SK-N-SH (cell line): ENCODE measurements around the gene RNASEH2B. TPM values are rescaled to one million over a fixed set of nuclear protein-coding genes. Genes with fewer than 3 reads are reported as not detected.

Experiments
- CTCF ChIA-PET: fragments of 300-600, 350-600 bp; formaldehyde crosslinking; extraction: SDS; loops from one replicate; lab custom pipeline; 2021; lab: Yijun Ruan, JAX
- POLR2A ChIA-PET: fragments of 350-600 bp; sonication (Branson Sonifier 250); formaldehyde crosslinking; extraction: SDS; loops from one replicate; lab custom pipeline; 2020; ENCODE audit warnings: antibody characterized with exemption, inconsistent platforms; lab: Yijun Ruan, JAX
- DNase-seq: peaks from one replicate; pipeline ENCODE4 v3.0.0; 2012
- H2AFZ ChIP-seq: fragments of 200-600 bp; sonication (generic); 2 replicates; pipeline ENCODE4 v1.8.1; 2016; ENCODE audit warnings: antibody characterized with exemption, mild to moderate bottlenecking, low read depth
- H3F3A ChIP-seq: fragments of 200-600 bp; sonication (generic); replicated peaks from 2 replicates; pipeline ENCODE3; 2016; ENCODE audit warnings: antibody characterized with exemption, mild to moderate bottlenecking; ENCODE audit not compliant: insufficient read depth
- H3K27ac ChIP-seq, 2 experiments: fragments of 200-500 bp in 1 of 2; fragments of 200-600 bp in 1 of 2; sonication (Bioruptor generic) in 1 of 2; sonication (generic), shearing (Covaris generic) in 1 of 2; 2 replicates each; pipeline versions ENCODE4 v1.5.1 to v1.6.1; 2014 to 2016; ENCODE audit warnings: low read depth in 2 of 2, inconsistent platforms in 1 of 2, low read length in 1 of 2, mild to moderate bottlenecking in 1 of 2, mixed read lengths in 1 of 2
- H3K27me3 ChIP-seq: fragments of 200-600 bp; sonication (generic), shearing (Covaris generic); 2 replicates; pipeline ENCODE4 v1.6.1; 2016; ENCODE audit warnings: mixed run types; ENCODE audit not compliant: insufficient read depth
- H3K36me3 ChIP-seq, 2 experiments: fragments of 200-500 bp in 1 of 2; fragments of 200-600 bp in 1 of 2; sonication (Bioruptor generic) in 1 of 2; sonication (generic) in 1 of 2; replicated peaks in 1 of 2; 2 replicates each; pipeline versions ENCODE3 to v1.5.1; 2014 to 2016; ENCODE audit warnings: low read length in 1 of 2, mild to moderate bottlenecking in 1 of 2; ENCODE audit not compliant: insufficient read depth in 2 of 2, control insufficient read depth in 1 of 2
- H3K4me1 ChIP-seq, 2 experiments: fragments of 200-500 bp in 1 of 2; fragments of 200-600 bp in 1 of 2; sonication (Bioruptor generic) in 1 of 2; sonication (generic), shearing (Covaris generic) in 1 of 2; 2 replicates each; pipeline versions ENCODE4 v1.5.1 to v1.6.1; 2014 to 2016; ENCODE audit warnings: low read depth in 1 of 2, low read length in 1 of 2, mixed run types in 1 of 2; ENCODE audit not compliant: insufficient read depth in 2 of 2, control insufficient read depth in 1 of 2
- H3K4me2 ChIP-seq: fragments of 200-600 bp; sonication (generic), shearing (Covaris generic); 2 replicates; pipeline ENCODE4 v1.6.1; 2017; ENCODE audit warnings: mixed run types
- H3K4me3 ChIP-seq, 2 experiments: fragments of 200-500 bp in 1 of 2; fragments of 200-600 bp in 1 of 2; sonication (Bioruptor generic) in 1 of 2; sonication (generic), shearing (Covaris generic) in 1 of 2; 2 replicates each; pipeline versions ENCODE4 v1.5.1 to v1.8.1; 2014 to 2016; ENCODE audit warnings: low read depth in 2 of 2, inconsistent platforms in 1 of 2, low read length in 1 of 2, mild to moderate bottlenecking in 1 of 2, mixed read lengths in 1 of 2, moderate library complexity in 1 of 2
- H3K79me2 ChIP-seq: fragments of 200-600 bp; sonication (generic); 2 replicates; pipeline ENCODE4 v1.8.1; 2017; ENCODE audit warnings: mild to moderate bottlenecking; ENCODE audit not compliant: insufficient read depth
- H3K9ac ChIP-seq: fragments of 200-600 bp; sonication (generic); 2 replicates; pipeline ENCODE4 v1.6.1; 2017; ENCODE audit warnings: mixed run types
- H3K9me2 ChIP-seq: fragments of 200-600 bp; sonication (generic); 2 replicates; pipeline ENCODE4 v1.6.1; 2017; ENCODE audit warnings: mixed run types
- H3K9me3 ChIP-seq: fragments of 200-600 bp; sonication (generic); 2 replicates; pipeline ENCODE4 v1.6.1; 2017; ENCODE audit warnings: mixed run types, mild to moderate bottlenecking, moderate library complexity
- H4K20me1 ChIP-seq: fragments of 200-600 bp; sonication (generic); 2 replicates; pipeline ENCODE4 v1.6.1; 2017; ENCODE audit warnings: mild to moderate bottlenecking, mixed run types; ENCODE audit not compliant: insufficient read depth
- ELF1 ChIP-seq: IDR thresholded peaks from 2 replicates; pipeline ENCODE4 v1.4.0; 2012
- EP300 ChIP-seq, 2 experiments: IDR thresholded peaks; 2 replicates each; pipeline versions ENCODE4 v1.4.0 to v1.6.1; 2012; ENCODE audit warnings: borderline replicate concordance in 1 of 2, low read depth in 1 of 2, low read length in 1 of 2
- EZH2phosphoT487 ChIP-seq: fragments of 200-600 bp; sonication (generic); IDR thresholded peaks from 2 replicates; pipeline ENCODE4 v1.6.1; 2017; ENCODE audit warnings: low read depth, mixed run types, mild to moderate bottlenecking, antibody characterized with exemption, moderate library complexity, borderline replicate concordance
- FOSL2 ChIP-seq: IDR thresholded peaks from 2 replicates; pipeline ENCODE4 v1.4.0; 2012; ENCODE audit warnings: low read depth, mild to moderate bottlenecking, moderate library complexity, borderline replicate concordance
- FOXM1 ChIP-seq: IDR thresholded peaks from 2 replicates; pipeline ENCODE4 v1.4.0; 2012; ENCODE audit warnings: low read depth, mild to moderate bottlenecking
- GABPA ChIP-seq: IDR thresholded peaks from 2 replicates; pipeline ENCODE4 v1.4.0; 2012; ENCODE audit warnings: low read depth, mild to moderate bottlenecking
- GATA2 ChIP-seq: sonication (generic); formaldehyde crosslinking; IDR thresholded peaks from 2 replicates; pipeline ENCODE4 v1.5.0; 2020; ENCODE audit warnings: mild to moderate bottlenecking, missing genetic modification reagents
- NRF1 ChIP-seq: IDR thresholded peaks from 2 replicates; pipeline ENCODE4 v1.6.1; 2012; ENCODE audit warnings: low read depth, mild to moderate bottlenecking, low read length
- RAD21 ChIP-seq: IDR thresholded peaks from 2 replicates; pipeline ENCODE4 v1.6.1; 2012; ENCODE audit warnings: mild to moderate bottlenecking, low read length
- RCOR1 ChIP-seq: fragments of 150-350 bp; IDR thresholded peaks from 2 replicates; pipeline ENCODE4 v1.6.1; 2017; ENCODE audit warnings: antibody characterized with exemption, low read length
- RXRA ChIP-seq: IDR thresholded peaks from 2 replicates; pipeline ENCODE4 v1.4.0; 2012; ENCODE audit warnings: low read depth, mild to moderate bottlenecking, borderline replicate concordance
- SIN3A ChIP-seq: IDR thresholded peaks from 2 replicates; pipeline ENCODE4 v1.6.1; 2012; ENCODE audit warnings: low read depth, mild to moderate bottlenecking, low read length, moderate library complexity, borderline replicate concordance
- TAF1 ChIP-seq: IDR thresholded peaks from 2 replicates; pipeline ENCODE4 v1.6.1; 2012; ENCODE audit warnings: low read depth, mild to moderate bottlenecking, low read length, moderate library complexity, borderline replicate concordance
- TEAD4 ChIP-seq: IDR thresholded peaks from 2 replicates; pipeline ENCODE4 v1.4.0; 2012; ENCODE audit warnings: mild to moderate bottlenecking, borderline replicate concordance; ENCODE audit not compliant: insufficient read depth
- WGBS: methylation state at CpG from one replicate; pipeline ENCODE4 v1.1.6; 2017; ENCODE audit warnings: low lambda C conversion rate; 5-methylcytosine and 5-hydroxymethylcytosine counted together
- polyA plus RNA-seq, 3 experiments: library from polyadenylated mRNA; depleted of rRNA; stranded (reverse); fragments of >200 nt; gene quantifications; 2 replicates each; pipeline ENCODE4 v1.2.3, GENCODE V29; 2012
- TF ChIP-seq, protein P1 (sequence below): IDR thresholded peaks from 2 replicates; pipeline ENCODE4 v1.4.0; 2012; ENCODE audit warnings: low read depth
- TF ChIP-seq, protein P2 (sequence below): IDR thresholded peaks from 2 replicates; pipeline ENCODE4; 2012
- TF ChIP-seq, protein P3 (sequence below): fragments of 150-350 bp; IDR thresholded peaks from 2 replicates; pipeline ENCODE4 v1.6.1; 2017; ENCODE audit warnings: antibody characterized with exemption, low read length, low read depth, borderline replicate concordance
- TF ChIP-seq, protein P4 (sequence below): IDR thresholded peaks from 2 replicates; pipeline ENCODE4 v1.4.0; 2012; ENCODE audit warnings: low read depth, borderline replicate concordance
- TF ChIP-seq, protein P5 (sequence below): fragments of 200-600 bp; sonication (generic); IDR thresholded peaks from 2 replicates; pipeline ENCODE4 v1.6.1; 2017; ENCODE audit warnings: antibody characterized with exemption, mild to moderate bottlenecking, moderate library complexity
- TF ChIP-seq, protein P6 (sequence below): IDR thresholded peaks from 2 replicates; pipeline ENCODE4 v1.4.0; 2012; ENCODE audit warnings: low read depth, borderline replicate concordance

The RNASEH2B gene
- polyA plus RNA-seq, 1 of the 3 experiments (the other 2 are of a cell fraction), result 13.0 TPM

DNA sequence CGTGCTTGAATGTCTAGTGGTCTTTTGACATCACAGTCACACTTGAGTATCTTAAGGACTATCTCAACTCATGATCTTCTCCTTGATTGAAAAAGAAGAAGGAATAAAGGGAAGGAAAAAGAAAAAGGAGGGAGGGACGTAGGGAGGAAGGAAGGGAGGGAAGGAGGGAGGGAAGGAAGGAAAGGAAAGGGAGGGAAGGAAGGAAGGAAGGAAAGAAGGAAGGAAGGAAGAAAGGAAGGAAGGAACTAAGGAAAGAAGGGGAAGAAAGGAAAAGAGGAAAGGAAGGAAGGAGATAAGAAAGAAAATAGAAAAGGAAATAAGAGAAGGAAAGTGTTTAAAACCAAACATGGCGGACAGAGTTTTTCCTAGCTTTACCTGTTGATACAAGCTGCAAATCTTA lies 64.7 kb downstream of the RNASEH2B start:
- CTCF ChIA-PET, result interaction anchor here (0.7 kb wide), 1 partner anchor 471 kb away, joined by 4 read pairs; no protein-coding TSS in a partner anchor
- Histone ChIP-seq H4K20me1 (no peaks in the 10 kb centered on the region), H3K4me1 (no peaks in the 10 kb centered on the region), H3K9me3 (no peaks in the 10 kb centered on the region), H3K27me3 (no peaks in the 10 kb centered on the region), H3K79me2 (no peaks in the 10 kb centered on the region), H3K4me3 (no peak overlapping the region), H3K4me2 (no peak overlapping the region), H3K27ac (no peak overlapping the region), H3K36me3 (peaks cover 0 to 5% of the 10 kb centered on the region in 2 experiments), H2AFZ (no peak overlapping the region), H3F3A (no peaks in the 10 kb centered on the region), H3K9ac (no peak overlapping the region), H3K9me2 (no peaks in the 10 kb centered on the region)
- POLR2A ChIA-PET, result no interaction called here
- TF ChIP-seq TAF1, result no peak
- TF ChIP-seq, protein P1, sequence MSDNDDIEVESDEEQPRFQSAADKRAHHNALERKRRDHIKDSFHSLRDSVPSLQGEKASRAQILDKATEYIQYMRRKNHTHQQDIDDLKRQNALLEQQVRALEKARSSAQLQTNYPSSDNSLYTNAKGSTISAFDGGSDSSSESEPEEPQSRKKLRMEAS, result no peak
- TF ChIP-seq GABPA, result no peak
- no peak for TF ChIP-seq RCOR1
- TF ChIP-seq GATA2 (CRISPR knock-in tag), result no peak
- TF ChIP-seq SIN3A, result no peak
- TF ChIP-seq NRF1, result no peak
- TF ChIP-seq, protein P2, sequence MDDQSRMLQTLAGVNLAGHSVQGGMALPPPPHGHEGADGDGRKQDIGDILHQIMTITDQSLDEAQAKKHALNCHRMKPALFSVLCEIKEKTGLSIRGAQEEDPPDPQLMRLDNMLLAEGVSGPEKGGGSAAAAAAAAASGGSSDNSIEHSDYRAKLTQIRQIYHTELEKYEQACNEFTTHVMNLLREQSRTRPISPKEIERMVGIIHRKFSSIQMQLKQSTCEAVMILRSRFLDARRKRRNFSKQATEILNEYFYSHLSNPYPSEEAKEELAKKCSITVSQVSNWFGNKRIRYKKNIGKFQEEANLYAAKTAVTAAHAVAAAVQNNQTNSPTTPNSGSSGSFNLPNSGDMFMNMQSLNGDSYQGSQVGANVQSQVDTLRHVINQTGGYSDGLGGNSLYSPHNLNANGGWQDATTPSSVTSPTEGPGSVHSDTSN, result no peak
- TF ChIP-seq EP300 (IDR thresholded peaks at IDR 0.05; ENCODE audit: borderline replicate concordance in 1 of 2, low read depth in 1 of 2, low read length in 1 of 2), result no peak
- no peak for TF ChIP-seq TEAD4
- TF ChIP-seq ELF1, result no peak
- no peak for TF ChIP-seq FOSL2
- TF ChIP-seq EZH2phosphoT487, result no peak
- TF ChIP-seq, protein P3, sequence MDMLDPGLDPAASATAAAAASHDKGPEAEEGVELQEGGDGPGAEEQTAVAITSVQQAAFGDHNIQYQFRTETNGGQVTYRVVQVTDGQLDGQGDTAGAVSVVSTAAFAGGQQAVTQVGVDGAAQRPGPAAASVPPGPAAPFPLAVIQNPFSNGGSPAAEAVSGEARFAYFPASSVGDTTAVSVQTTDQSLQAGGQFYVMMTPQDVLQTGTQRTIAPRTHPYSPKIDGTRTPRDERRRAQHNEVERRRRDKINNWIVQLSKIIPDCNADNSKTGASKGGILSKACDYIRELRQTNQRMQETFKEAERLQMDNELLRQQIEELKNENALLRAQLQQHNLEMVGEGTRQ, result no peak
- TF ChIP-seq, protein P4, sequence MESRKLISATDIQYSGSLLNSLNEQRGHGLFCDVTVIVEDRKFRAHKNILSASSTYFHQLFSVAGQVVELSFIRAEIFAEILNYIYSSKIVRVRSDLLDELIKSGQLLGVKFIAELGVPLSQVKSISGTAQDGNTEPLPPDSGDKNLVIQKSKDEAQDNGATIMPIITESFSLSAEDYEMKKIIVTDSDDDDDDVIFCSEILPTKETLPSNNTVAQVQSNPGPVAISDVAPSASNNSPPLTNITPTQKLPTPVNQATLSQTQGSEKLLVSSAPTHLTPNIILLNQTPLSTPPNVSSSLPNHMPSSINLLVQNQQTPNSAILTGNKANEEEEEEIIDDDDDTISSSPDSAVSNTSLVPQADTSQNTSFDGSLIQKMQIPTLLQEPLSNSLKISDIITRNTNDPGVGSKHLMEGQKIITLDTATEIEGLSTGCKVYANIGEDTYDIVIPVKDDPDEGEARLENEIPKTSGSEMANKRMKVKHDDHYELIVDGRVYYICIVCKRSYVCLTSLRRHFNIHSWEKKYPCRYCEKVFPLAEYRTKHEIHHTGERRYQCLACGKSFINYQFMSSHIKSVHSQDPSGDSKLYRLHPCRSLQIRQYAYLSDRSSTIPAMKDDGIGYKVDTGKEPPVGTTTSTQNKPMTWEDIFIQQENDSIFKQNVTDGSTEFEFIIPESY, result no peak
- TF ChIP-seq, protein P5, sequence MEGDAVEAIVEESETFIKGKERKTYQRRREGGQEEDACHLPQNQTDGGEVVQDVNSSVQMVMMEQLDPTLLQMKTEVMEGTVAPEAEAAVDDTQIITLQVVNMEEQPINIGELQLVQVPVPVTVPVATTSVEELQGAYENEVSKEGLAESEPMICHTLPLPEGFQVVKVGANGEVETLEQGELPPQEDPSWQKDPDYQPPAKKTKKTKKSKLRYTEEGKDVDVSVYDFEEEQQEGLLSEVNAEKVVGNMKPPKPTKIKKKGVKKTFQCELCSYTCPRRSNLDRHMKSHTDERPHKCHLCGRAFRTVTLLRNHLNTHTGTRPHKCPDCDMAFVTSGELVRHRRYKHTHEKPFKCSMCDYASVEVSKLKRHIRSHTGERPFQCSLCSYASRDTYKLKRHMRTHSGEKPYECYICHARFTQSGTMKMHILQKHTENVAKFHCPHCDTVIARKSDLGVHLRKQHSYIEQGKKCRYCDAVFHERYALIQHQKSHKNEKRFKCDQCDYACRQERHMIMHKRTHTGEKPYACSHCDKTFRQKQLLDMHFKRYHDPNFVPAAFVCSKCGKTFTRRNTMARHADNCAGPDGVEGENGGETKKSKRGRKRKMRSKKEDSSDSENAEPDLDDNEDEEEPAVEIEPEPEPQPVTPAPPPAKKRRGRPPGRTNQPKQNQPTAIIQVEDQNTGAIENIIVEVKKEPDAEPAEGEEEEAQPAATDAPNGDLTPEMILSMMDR, result no peak
- TF ChIP-seq RXRA, result no peak
- TF ChIP-seq, protein P6, sequence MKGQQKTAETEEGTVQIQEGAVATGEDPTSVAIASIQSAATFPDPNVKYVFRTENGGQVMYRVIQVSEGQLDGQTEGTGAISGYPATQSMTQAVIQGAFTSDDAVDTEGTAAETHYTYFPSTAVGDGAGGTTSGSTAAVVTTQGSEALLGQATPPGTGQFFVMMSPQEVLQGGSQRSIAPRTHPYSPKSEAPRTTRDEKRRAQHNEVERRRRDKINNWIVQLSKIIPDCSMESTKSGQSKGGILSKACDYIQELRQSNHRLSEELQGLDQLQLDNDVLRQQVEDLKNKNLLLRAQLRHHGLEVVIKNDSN, result no peak
- TF ChIP-seq FOXM1, result no peak
- TF ChIP-seq RAD21, result no peak
- 92% methylated on average over 3 of the region's 3 CpGs for WGBS
- DNase-seq, result no peak
